Measurements from ENCODE around the gene KY. TPM values are rescaled to one million over a fixed set of nuclear protein-coding genes. Genes with fewer than 3 reads are reported as not detected.

The KY gene
- polyA plus RNA-seq, 2 of the 4 experiments (the other 2 are of a cell fraction): 0.04 to 0.05 TPM

GRCh38 chr3:134660046-134660441, 9.2 kb upstream of the KY start:
- POLR2A ChIA-PET: no interaction called here

DNA sequence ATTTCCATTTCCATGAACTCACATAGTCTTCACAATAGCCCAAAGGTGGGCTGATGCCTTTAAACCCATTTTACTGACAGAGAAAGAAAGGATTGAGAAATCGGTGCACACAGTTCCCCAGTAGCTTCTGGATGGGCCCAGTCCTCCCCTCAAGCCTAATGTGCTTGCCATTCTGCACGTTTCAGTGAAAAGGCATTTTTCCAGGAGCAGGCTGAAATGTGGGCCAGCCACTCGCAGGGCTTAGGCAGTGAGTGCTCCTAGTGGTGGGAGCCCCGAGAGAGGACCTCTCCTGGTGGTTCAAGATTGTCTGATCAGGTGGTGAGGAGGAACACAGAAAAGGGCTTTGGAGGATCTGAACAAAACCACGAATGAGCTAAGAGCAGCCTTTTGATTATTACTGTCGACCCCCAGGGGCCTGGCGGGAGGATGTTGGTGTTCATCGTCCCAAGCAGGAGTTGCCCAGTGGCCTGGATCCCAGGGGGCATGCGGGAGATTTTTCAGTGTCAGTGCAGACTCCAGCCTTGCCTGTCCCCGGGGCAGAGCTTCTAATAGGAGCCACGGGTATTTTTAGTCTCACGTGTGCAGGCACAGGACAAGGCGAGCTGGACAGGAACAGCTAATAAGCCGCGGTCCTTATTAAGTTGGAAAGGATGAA, 8.7 kb upstream of the KY start:
- CTCF ChIA-PET: no interaction called here
- FAIRE-seq (no peak), ATAC-seq (no peak)

More at GRCh38 chr3:134660046-134660441, 9.2 kb upstream of the KY start:
- no peak for FAIRE-seq
- no peak overlapping the region for H3K4me2 ChIP-seq
- H3K9me3 ChIP-seq: no peaks in the 10 kb centered on the region
- ATAC-seq: no peak
- no peak for TF ChIP-seq HDAC2 (IDR thresholded peaks at IDR 0.05)
- TF ChIP-seq CHD4 (IDR thresholded peaks at IDR 0.05; ENCODE audit: borderline replicate concordance): no peak
- no peak for TF ChIP-seq JUN (IDR thresholded peaks at IDR 0.05)
- TF ChIP-seq SMC3 (IDR thresholded peaks at IDR 0.05): no peak
- TF ChIP-seq RNF2 (IDR thresholded peaks at IDR 0.05; ENCODE audit: borderline replicate concordance, low read depth): no peak
- no peak for TF ChIP-seq ATOH8 (CRISPR knock-in tag; IDR thresholded peaks at IDR 0.05; ENCODE audit: low read depth)
- no peak for TF ChIP-seq POLR2A (IDR thresholded peaks at IDR 0.05; ENCODE audit: low read length)
- no peak for TF ChIP-seq MAX (IDR thresholded peaks at IDR 0.05)
- TF ChIP-seq EHMT2 (IDR thresholded peaks at IDR 0.05; ENCODE audit: low read depth): no peak
- TF ChIP-seq ESRRA (IDR thresholded peaks at IDR 0.05; ENCODE audit: borderline replicate concordance, low read length): no peak
- no peak for TF ChIP-seq TFCP2L1 (CRISPR knock-in tag; IDR thresholded peaks at IDR 0.05)
- TF ChIP-seq RCOR1 (IDR thresholded peaks at IDR 0.05; ENCODE audit: low read depth, low read length): no peak
- TF ChIP-seq CEBPB (IDR thresholded peaks at IDR 0.05): no peak
- TF ChIP-seq NR3C1 (IDR thresholded peaks at IDR 0.05): no peak
- TF ChIP-seq FOSB (CRISPR knock-in tag; IDR thresholded peaks at IDR 0.05): no peak
- no peak for TF ChIP-seq KDM5A (IDR thresholded peaks at IDR 0.05)
- TF ChIP-seq ZNF302 (CRISPR knock-in tag; IDR thresholded peaks at IDR 0.05): no peak
- H3K27ac ChIP-seq: no peak overlapping the region
- CTCF ChIA-PET: no interaction called here
- no peak overlapping the region for H3K4me3 ChIP-seq
- DNase-seq (ENCODE audit: low read depth in 1 of 2, low spot score in 1 of 2): no peak
- H3K4me1 ChIP-seq: no peaks in the 10 kb centered on the region
- WGBS (ENCODE audit: missing lambda C conversion rate): 71% methylated on average over 5 of the region's 5 CpGs

More for the DNA sequence above, 8.7 kb upstream of the KY start:
- no peaks in the 10 kb centered on the region for H3K9me3 ChIP-seq
- no peaks in the 10 kb centered on the region for H3K4me1 ChIP-seq
- 50% methylated on average over 11 of the region's 15 CpGs for WGBS (ENCODE audit: missing lambda C conversion rate)
- POLR2A ChIA-PET: no interaction called here
- TF ChIP-seq ESRRA (IDR thresholded peaks at IDR 0.05; ENCODE audit: borderline replicate concordance, low read length) (no peak), MAFK (IDR thresholded peaks at IDR 0.05; ENCODE audit: partially characterized antibody) (no peak), CEBPB (IDR thresholded peaks at IDR 0.05) (no peak), MAX (IDR thresholded peaks at IDR 0.05) (no peak), MAZ (IDR thresholded peaks at IDR 0.05; ENCODE audit: borderline replicate concordance, low read depth, low read length) (no peak), POLR2AphosphoS2 (conservative IDR thresholded peaks at IDR 0.05; ENCODE audit: low read length) (no peak), TFCP2L1 (CRISPR knock-in tag; IDR thresholded peaks at IDR 0.05) (no peak), EHMT2 (IDR thresholded peaks at IDR 0.05; ENCODE audit: low read depth) (no peak), HOXB5 (CRISPR knock-in tag; IDR thresholded peaks at IDR 0.05) (no peak), RCOR1 (IDR thresholded peaks at IDR 0.05; ENCODE audit: low read depth, low read length) (no peak), SMC3 (IDR thresholded peaks at IDR 0.05) (no peak), FOSL2 (IDR thresholded peaks at IDR 0.05) (no peak), FOSL2 (CRISPR knock-in tag; IDR thresholded peaks at IDR 0.05) (no peak), GATA3 (IDR thresholded peaks at IDR 0.05; ENCODE audit: borderline replicate concordance) (no peak)
- TF ChIP-seq, protein P1, sequence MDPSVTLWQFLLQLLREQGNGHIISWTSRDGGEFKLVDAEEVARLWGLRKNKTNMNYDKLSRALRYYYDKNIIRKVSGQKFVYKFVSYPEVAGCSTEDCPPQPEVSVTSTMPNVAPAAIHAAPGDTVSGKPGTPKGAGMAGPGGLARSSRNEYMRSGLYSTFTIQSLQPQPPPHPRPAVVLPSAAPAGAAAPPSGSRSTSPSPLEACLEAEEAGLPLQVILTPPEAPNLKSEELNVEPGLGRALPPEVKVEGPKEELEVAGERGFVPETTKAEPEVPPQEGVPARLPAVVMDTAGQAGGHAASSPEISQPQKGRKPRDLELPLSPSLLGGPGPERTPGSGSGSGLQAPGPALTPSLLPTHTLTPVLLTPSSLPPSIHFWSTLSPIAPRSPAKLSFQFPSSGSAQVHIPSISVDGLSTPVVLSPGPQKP (IDR thresholded peaks at IDR 0.05; ENCODE audit: low read depth, low read length): no peak
- TF ChIP-seq, protein P2, sequence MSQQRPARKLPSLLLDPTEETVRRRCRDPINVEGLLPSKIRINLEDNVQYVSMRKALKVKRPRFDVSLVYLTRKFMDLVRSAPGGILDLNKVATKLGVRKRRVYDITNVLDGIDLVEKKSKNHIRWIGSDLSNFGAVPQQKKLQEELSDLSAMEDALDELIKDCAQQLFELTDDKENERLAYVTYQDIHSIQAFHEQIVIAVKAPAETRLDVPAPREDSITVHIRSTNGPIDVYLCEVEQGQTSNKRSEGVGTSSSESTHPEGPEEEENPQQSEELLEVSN (IDR thresholded peaks at IDR 0.05; ENCODE audit: borderline replicate concordance, low read depth): no peak
- no peak overlapping the region for H3K4me2 ChIP-seq
- H3K27ac ChIP-seq: no peak overlapping the region
- no peak overlapping the region for H3K4me3 ChIP-seq
- no peak for DNase-seq (ENCODE audit: low read depth in 1 of 2, low spot score in 1 of 2)
